H1 (cell line): ENCODE results near the gene CPNE4. TPM values are rescaled to one million over a fixed set of nuclear protein-coding genes. Genes with fewer than 3 reads are reported as not detected.

Experiments
- BCL11A ChIP-seq, 2 experiments: IDR thresholded peaks; one replicate each; pipeline ENCODE4 v1.6.1; 2011; ENCODE audit warnings: low read depth in 2 of 2, low read length in 2 of 2, mild to moderate bottlenecking in 2 of 2
- polyA plus RNA-seq, 7 experiments: library from polyadenylated mRNA; depleted of rRNA in 3 of 7; stranded (reverse) in 5 of 7; unstranded in 2 of 7; fragments of >200 nt in 5 of 7; fragments of 200-250 nt in 2 of 7; gene quantifications; 1 replicate in 5 of 7; 2 replicates in 1 of 7; 4 replicates in 1 of 7; pipeline versions ENCODE4 v1.2.1 to v1.2.3, GENCODE V29; 2011 to 2013; ENCODE audit warnings: missing spikeins in 2 of 7, mixed read lengths in 2 of 7
- total RNA-seq: library from RNA; stranded (reverse); fragmentation: NEBNext Ultra II Directional; extraction: Animal tissue kit (Norgen Biotek cat#: 25700); gene quantifications from 2 replicates; pipeline ENCODE4 v1.2.1, GENCODE V29; 2021
- TF ChIP-seq, protein P1 (sequence below): fragments of 300-600 bp; sonication (generic); IDR thresholded peaks from 2 replicates; pipeline ENCODE4 v1.7.1; 2012; ENCODE audit warnings: low read length, moderate library complexity, mild to moderate bottlenecking, inconsistent platforms; ENCODE audit not compliant: insufficient replicate concordance

Gene CPNE4
- total and polyA plus RNA-seq, 2 of the 8 experiments (the other 6 are each of a cell fraction or from before 2014, with no cell fraction given) = 0.82 to 3.8 TPM

DNA sequence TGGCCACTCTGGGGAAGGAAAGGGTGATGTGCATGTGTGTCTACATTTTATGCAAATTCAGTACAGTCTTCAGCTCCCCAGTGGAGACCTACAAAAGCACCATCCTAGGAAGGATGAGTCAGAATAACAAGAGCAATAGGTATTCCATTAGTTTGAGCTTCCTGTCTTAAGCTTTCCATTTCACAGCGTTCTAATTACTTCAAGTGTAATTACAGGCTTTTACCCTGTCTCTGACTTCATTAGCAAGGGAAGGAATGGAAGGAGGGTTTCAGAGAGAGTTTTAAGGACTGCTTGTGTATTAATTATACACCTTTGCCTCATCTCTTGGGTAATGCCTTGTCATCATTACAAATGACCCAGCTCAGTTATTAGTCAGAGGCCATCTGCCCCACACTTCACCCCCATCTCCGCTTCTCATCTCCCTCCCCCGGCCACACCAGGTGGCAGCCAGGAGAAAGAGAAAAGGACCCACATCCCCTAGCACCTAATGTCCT is 329.2 kb downstream of the CPNE4 start (continued):
- TF ChIP-seq, protein P1, sequence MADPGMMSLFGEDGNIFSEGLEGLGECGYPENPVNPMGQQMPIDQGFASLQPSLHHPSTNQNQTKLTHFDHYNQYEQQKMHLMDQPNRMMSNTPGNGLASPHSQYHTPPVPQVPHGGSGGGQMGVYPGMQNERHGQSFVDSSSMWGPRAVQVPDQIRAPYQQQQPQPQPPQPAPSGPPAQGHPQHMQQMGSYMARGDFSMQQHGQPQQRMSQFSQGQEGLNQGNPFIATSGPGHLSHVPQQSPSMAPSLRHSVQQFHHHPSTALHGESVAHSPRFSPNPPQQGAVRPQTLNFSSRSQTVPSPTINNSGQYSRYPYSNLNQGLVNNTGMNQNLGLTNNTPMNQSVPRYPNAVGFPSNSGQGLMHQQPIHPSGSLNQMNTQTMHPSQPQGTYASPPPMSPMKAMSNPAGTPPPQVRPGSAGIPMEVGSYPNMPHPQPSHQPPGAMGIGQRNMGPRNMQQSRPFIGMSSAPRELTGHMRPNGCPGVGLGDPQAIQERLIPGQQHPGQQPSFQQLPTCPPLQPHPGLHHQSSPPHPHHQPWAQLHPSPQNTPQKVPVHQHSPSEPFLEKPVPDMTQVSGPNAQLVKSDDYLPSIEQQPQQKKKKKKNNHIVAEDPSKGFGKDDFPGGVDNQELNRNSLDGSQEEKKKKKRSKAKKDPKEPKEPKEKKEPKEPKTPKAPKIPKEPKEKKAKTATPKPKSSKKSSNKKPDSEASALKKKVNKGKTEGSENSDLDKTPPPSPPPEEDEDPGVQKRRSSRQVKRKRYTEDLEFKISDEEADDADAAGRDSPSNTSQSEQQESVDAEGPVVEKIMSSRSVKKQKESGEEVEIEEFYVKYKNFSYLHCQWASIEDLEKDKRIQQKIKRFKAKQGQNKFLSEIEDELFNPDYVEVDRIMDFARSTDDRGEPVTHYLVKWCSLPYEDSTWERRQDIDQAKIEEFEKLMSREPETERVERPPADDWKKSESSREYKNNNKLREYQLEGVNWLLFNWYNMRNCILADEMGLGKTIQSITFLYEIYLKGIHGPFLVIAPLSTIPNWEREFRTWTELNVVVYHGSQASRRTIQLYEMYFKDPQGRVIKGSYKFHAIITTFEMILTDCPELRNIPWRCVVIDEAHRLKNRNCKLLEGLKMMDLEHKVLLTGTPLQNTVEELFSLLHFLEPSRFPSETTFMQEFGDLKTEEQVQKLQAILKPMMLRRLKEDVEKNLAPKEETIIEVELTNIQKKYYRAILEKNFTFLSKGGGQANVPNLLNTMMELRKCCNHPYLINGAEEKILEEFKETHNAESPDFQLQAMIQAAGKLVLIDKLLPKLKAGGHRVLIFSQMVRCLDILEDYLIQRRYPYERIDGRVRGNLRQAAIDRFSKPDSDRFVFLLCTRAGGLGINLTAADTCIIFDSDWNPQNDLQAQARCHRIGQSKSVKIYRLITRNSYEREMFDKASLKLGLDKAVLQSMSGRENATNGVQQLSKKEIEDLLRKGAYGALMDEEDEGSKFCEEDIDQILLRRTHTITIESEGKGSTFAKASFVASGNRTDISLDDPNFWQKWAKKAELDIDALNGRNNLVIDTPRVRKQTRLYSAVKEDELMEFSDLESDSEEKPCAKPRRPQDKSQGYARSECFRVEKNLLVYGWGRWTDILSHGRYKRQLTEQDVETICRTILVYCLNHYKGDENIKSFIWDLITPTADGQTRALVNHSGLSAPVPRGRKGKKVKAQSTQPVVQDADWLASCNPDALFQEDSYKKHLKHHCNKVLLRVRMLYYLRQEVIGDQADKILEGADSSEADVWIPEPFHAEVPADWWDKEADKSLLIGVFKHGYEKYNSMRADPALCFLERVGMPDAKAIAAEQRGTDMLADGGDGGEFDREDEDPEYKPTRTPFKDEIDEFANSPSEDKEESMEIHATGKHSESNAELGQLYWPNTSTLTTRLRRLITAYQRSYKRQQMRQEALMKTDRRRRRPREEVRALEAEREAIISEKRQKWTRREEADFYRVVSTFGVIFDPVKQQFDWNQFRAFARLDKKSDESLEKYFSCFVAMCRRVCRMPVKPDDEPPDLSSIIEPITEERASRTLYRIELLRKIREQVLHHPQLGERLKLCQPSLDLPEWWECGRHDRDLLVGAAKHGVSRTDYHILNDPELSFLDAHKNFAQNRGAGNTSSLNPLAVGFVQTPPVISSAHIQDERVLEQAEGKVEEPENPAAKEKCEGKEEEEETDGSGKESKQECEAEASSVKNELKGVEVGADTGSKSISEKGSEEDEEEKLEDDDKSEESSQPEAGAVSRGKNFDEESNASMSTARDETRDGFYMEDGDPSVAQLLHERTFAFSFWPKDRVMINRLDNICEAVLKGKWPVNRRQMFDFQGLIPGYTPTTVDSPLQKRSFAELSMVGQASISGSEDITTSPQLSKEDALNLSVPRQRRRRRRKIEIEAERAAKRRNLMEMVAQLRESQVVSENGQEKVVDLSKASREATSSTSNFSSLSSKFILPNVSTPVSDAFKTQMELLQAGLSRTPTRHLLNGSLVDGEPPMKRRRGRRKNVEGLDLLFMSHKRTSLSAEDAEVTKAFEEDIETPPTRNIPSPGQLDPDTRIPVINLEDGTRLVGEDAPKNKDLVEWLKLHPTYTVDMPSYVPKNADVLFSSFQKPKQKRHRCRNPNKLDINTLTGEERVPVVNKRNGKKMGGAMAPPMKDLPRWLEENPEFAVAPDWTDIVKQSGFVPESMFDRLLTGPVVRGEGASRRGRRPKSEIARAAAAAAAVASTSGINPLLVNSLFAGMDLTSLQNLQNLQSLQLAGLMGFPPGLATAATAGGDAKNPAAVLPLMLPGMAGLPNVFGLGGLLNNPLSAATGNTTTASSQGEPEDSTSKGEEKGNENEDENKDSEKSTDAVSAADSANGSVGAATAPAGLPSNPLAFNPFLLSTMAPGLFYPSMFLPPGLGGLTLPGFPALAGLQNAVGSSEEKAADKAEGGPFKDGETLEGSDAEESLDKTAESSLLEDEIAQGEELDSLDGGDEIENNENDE = no peak
- TF ChIP-seq BCL11A (IDR thresholded peaks at IDR 0.05; ENCODE audit: low read depth in 2 of 2, low read length in 2 of 2) = no peak
